Measurements from ENCODE around the gene STAM2.

DNA sequence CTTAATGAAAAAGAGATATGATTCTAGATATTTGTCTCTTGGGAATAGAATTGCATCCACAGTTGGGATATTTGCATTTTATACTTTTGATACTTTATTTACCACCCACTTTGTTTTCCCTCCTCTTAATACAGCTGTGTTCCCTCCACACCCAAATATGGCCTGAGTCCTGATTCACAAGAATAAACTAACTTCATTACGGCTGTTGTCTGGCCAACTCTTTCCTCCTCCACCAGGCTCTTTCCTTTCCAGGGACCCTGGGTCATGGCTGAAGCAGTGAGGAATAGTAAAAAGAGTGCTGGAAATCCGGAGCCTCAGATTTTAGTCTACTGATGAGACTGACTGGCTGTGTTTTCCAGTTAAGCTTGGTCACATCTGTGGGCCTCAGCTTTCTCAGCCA lies 48.4 kb upstream of the STAM2 start:
- no peak for TF ChIP-seq FOXS1 (CRISPR knock-in tag; IDR thresholded peaks at IDR 0.05)
- no peak for TF ChIP-seq CEBPB (IDR thresholded peaks at IDR 0.05)
- TF ChIP-seq, protein P1, sequence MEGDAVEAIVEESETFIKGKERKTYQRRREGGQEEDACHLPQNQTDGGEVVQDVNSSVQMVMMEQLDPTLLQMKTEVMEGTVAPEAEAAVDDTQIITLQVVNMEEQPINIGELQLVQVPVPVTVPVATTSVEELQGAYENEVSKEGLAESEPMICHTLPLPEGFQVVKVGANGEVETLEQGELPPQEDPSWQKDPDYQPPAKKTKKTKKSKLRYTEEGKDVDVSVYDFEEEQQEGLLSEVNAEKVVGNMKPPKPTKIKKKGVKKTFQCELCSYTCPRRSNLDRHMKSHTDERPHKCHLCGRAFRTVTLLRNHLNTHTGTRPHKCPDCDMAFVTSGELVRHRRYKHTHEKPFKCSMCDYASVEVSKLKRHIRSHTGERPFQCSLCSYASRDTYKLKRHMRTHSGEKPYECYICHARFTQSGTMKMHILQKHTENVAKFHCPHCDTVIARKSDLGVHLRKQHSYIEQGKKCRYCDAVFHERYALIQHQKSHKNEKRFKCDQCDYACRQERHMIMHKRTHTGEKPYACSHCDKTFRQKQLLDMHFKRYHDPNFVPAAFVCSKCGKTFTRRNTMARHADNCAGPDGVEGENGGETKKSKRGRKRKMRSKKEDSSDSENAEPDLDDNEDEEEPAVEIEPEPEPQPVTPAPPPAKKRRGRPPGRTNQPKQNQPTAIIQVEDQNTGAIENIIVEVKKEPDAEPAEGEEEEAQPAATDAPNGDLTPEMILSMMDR (IDR thresholded peaks at IDR 0.05): no peak
- no peak for TF ChIP-seq TP53 (CRISPR knock-in tag; IDR thresholded peaks at IDR 0.05)
- TF ChIP-seq, protein P2, sequence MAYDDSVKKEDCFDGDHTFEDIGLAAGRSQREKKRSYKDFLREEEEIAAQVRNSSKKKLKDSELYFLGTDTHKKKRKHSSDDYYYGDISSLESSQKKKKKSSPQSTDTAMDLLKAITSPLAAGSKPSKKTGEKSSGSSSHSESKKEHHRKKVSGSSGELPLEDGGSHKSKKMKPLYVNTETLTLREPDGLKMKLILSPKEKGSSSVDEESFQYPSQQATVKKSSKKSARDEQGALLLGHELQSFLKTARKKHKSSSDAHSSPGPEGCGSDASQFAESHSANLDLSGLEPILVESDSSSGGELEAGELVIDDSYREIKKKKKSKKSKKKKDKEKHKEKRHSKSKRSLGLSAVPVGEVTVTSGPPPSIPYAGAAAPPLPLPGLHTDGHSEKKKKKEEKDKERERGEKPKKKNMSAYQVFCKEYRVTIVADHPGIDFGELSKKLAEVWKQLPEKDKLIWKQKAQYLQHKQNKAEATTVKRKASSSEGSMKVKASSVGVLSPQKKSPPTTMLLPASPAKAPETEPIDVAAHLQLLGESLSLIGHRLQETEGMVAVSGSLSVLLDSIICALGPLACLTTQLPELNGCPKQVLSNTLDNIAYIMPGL (CRISPR knock-in tag; IDR thresholded peaks at IDR 0.05; ENCODE audit: borderline replicate concordance): no peak
- TF ChIP-seq MAFK (IDR thresholded peaks at IDR 0.05; ENCODE audit: partially characterized antibody): no peak
- TF ChIP-seq, protein P3, sequence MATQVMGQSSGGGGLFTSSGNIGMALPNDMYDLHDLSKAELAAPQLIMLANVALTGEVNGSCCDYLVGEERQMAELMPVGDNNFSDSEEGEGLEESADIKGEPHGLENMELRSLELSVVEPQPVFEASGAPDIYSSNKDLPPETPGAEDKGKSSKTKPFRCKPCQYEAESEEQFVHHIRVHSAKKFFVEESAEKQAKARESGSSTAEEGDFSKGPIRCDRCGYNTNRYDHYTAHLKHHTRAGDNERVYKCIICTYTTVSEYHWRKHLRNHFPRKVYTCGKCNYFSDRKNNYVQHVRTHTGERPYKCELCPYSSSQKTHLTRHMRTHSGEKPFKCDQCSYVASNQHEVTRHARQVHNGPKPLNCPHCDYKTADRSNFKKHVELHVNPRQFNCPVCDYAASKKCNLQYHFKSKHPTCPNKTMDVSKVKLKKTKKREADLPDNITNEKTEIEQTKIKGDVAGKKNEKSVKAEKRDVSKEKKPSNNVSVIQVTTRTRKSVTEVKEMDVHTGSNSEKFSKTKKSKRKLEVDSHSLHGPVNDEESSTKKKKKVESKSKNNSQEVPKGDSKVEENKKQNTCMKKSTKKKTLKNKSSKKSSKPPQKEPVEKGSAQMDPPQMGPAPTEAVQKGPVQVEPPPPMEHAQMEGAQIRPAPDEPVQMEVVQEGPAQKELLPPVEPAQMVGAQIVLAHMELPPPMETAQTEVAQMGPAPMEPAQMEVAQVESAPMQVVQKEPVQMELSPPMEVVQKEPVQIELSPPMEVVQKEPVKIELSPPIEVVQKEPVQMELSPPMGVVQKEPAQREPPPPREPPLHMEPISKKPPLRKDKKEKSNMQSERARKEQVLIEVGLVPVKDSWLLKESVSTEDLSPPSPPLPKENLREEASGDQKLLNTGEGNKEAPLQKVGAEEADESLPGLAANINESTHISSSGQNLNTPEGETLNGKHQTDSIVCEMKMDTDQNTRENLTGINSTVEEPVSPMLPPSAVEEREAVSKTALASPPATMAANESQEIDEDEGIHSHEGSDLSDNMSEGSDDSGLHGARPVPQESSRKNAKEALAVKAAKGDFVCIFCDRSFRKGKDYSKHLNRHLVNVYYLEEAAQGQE (IDR thresholded peaks at IDR 0.05): no peak
- TF ChIP-seq POLR2A (IDR thresholded peaks at IDR 0.05; ENCODE audit: low read length): no peak
- no peak for TF ChIP-seq MAZ (IDR thresholded peaks at IDR 0.05; ENCODE audit: borderline replicate concordance, low read depth, low read length)
- TF ChIP-seq, protein P4, sequence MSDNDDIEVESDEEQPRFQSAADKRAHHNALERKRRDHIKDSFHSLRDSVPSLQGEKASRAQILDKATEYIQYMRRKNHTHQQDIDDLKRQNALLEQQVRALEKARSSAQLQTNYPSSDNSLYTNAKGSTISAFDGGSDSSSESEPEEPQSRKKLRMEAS (IDR thresholded peaks at IDR 0.05): no peak
- TF ChIP-seq BHLHE40 (IDR thresholded peaks at IDR 0.05; ENCODE audit: low read depth, low read length): no peak
- no peak for TF ChIP-seq RAD21 (conservative IDR thresholded peaks at IDR 0.05 in 1 of 2, IDR thresholded peaks at IDR 0.05 in 1 of 2)
- TF ChIP-seq ZFP36 (IDR thresholded peaks at IDR 0.05; ENCODE audit: borderline replicate concordance, partially characterized antibody): no peak
